Heart right ventricle (tissue), 16 donors: ENCODE data around the gene NAA35. TPM values are rescaled to one million over a fixed set of nuclear protein-coding genes. Genes with fewer than 3 reads are reported as not detected.
"Not testable (repeated sequence)": the region's sequence is repeated elsewhere in the genome, so short reads cannot be mapped to it uniquely, and the experiment has no call there.

Source experiments
- ATAC-seq, 8 donors: fragments of 200-7000 bp; cut with Tn5 transposase; one replicate each; pipeline ENCODE4 v1.9.1; 2020; ENCODE audit warnings: mild to moderate bottlenecking in 8 of 8, moderate library complexity in 8 of 8, moderate number of reproducible peaks in 1 of 8
- DNase-seq, 2 donors: peaks; one replicate each; pipeline ENCODE4 v3.0.0-alpha.2; 2020
- H3K27ac ChIP-seq, 10 donors: fragments of 200-600 bp; sonication (generic) in 2 of 10; one replicate each; pipeline versions ENCODE4 v1.5.0 to v1.8.0; 2020 to 2022; ENCODE audit warnings: mild to moderate bottlenecking in 3 of 10
- H3K27me3 ChIP-seq, 7 donors: fragments of 200-600 bp; one replicate each; pipeline ENCODE4 v1.8.0; 2021 to 2022; ENCODE audit warnings: mild to moderate bottlenecking in 2 of 7
- H3K36me3 ChIP-seq, 9 donors: fragments of 200-600 bp; sonication (generic) in 1 of 9; one replicate each; pipeline versions ENCODE4 v1.5.0 to v1.8.0; 2020 to 2022; ENCODE audit warnings: mild to moderate bottlenecking in 2 of 9
- H3K4me1 ChIP-seq, 9 donors: fragments of 200-600 bp; sonication (generic) in 1 of 9; one replicate each; pipeline versions ENCODE4 v1.5.0 to v1.8.0; 2020 to 2022; ENCODE audit warnings: mild to moderate bottlenecking in 4 of 9
- H3K4me3 ChIP-seq, 10 donors: fragments of 200-600 bp; sonication (generic) in 2 of 10; one replicate each; pipeline versions ENCODE4 v1.5.0 to v1.8.0; 2020 to 2022; ENCODE audit warnings: mild to moderate bottlenecking in 7 of 10, moderate library complexity in 2 of 10
- H3K9me3 ChIP-seq, 11 donors: fragments of 200-600 bp in 10 of 11; sonication (generic) in 2 of 11; one replicate each; pipeline versions ENCODE4 v1.5.0 to v1.8.0; 2013 to 2022; ENCODE audit warnings: mild to moderate bottlenecking in 2 of 11, control low read depth in 1 of 11, moderate library complexity in 1 of 11
- WGBS, 2 donors: extraction: QIAGEN DNeasy Blood & Tissue Kit; methylation state at CpG; one replicate each; pipeline ENCODE4 v1.1.7; 2013; ENCODE audit warnings: inconsistent platforms in 1 of 2; 5-methylcytosine and 5-hydroxymethylcytosine counted together
- intact Hi-C, 10 donors: fragments of 100-400 bp; cut with DNase I; formaldehyde crosslinking; loops; one replicate each; pipeline versions ENCODE4 v1.11.1 to v1.14.2; 2022
- polyA plus RNA-seq, 2 donors: library from polyadenylated mRNA; stranded (reverse); fragments of 200-250 nt; gene quantifications; one replicate each; pipeline ENCODE4 v1.2.3, GENCODE V29; 2013
- total RNA-seq, 10 donors: library from RNA; stranded (reverse); fragmentation: NEBNext Ultra II Directional in 3 of 10; extraction: Animal tissue kit (Norgen Biotek cat#: 25700) in 3 of 10; gene quantifications; one replicate each; pipeline versions ENCODE4 v1.2.1 to v1.2.4, GENCODE V29; 2021 to 2023
- TF ChIP-seq, protein P1 (sequence below), 9 donors: fragments of 200-600 bp; sonication (generic) in 2 of 9; IDR thresholded peaks; one replicate each; pipeline versions ENCODE4 v1.5.0 to v1.8.0; 2021 to 2022; ENCODE audit warnings: antibody characterized with exemption in 9 of 9, mild to moderate bottlenecking in 5 of 9, moderate library complexity in 1 of 9
- donor health status: Arrhythmogenic right ventricular cardiomyopathy.
- donor health status: ischemic (EF 13 %, LVEDD 7.1; RV severe dilation, severe dysfunction).
- donor health status: healthy with polysubstance abuse.
- donor health status: DM: no; HTN: yes; CAD: no.
- donor health status: DM: no; HTN: no; CAD: no.
- donor health status: ischemic (EF 25% LVEDD 6.9; RV normal size, moderate dysfunction).
- donor health status: ischemic (EF 25% LVEDD 5.7; RV mildly dilated, moderate dysfunction).
- donor health status: healthy.
- donor health status: DM: yes; HTN: yes; CAD: no.
- donor health status: Ischemic cardiomyopathy.
- donor health status: ischemic (EF 35%, LVEDD 5.7; RV mildly dilated, moderate dysfunction).
- donor health status: nonischemic (EF 11% LVEDD 7.7; RV severe dilation, severe dysfunction).
- donor health status: DM: yes; HTN: yes; CAD: no.
- donor health status: PGD.
- donor health status: ischemic (EF 29% LVEDD 5.4; RV normal size, mild dysfunction).
- donor health status: nonischemic (EF 23%, LVEDD 6.1; RV moderate dilation, normal function).

The NAA35 gene
- total and polyA plus RNA-seq, 12 donors = 3.8 to 21.2 (median 17.7) TPM

- 83 to 86% methylated on average over 8 of the region's 8 CpGs for WGBS, 2 donors
Observed at GRCh38 chr9:86046930-86047341, 106.0 kb downstream of the NAA35 start.

DNA sequence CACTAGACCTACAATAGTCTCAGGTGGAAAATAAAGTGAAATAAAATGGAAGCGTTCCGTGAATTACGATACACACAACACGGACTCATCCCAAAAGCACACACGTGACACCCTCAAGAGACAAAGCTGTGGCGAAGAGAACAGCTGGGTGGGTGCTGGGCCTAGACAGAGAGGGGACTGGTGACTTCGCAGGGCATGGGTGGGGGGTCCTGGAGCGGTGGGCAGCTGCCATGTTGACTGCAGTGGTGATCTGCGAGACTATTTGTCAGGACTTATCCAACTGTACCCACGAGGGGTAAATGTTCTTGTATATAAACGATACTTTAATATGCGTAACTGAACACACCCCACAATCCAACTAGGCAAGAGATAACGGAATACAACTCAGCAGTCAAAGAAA, 106.4 kb downstream of the NAA35 start:
- H3K4me1 ChIP-seq = no peaks in the 10 kb centered on the region
- intact Hi-C loops = no loop called here
- TF ChIP-seq, protein P1, sequence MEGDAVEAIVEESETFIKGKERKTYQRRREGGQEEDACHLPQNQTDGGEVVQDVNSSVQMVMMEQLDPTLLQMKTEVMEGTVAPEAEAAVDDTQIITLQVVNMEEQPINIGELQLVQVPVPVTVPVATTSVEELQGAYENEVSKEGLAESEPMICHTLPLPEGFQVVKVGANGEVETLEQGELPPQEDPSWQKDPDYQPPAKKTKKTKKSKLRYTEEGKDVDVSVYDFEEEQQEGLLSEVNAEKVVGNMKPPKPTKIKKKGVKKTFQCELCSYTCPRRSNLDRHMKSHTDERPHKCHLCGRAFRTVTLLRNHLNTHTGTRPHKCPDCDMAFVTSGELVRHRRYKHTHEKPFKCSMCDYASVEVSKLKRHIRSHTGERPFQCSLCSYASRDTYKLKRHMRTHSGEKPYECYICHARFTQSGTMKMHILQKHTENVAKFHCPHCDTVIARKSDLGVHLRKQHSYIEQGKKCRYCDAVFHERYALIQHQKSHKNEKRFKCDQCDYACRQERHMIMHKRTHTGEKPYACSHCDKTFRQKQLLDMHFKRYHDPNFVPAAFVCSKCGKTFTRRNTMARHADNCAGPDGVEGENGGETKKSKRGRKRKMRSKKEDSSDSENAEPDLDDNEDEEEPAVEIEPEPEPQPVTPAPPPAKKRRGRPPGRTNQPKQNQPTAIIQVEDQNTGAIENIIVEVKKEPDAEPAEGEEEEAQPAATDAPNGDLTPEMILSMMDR (IDR thresholded peaks at IDR 0.05) = no peak
- no peaks in the 10 kb centered on the region for H3K9me3 ChIP-seq
- DNase-seq (no peak), ATAC-seq (no peak)
- no peaks in the 10 kb centered on the region for H3K36me3 ChIP-seq
- no peak overlapping the region for H3K4me3 ChIP-seq
- no peak overlapping the region for H3K27ac ChIP-seq
- WGBS, 2 donors = 97% methylated on average over 13 of the region's 13 CpGs
- H3K27me3 ChIP-seq = no peaks in the 10 kb centered on the region

More at GRCh38 chr9:86046930-86047341, 106.0 kb downstream of the NAA35 start:
- DNase-seq = no peak
- Histone ChIP-seq H3K4me3 (no peak overlapping the region), H3K27me3 (no peaks in the 10 kb centered on the region), H3K9me3 (no peaks in the 10 kb centered on the region), H3K4me1 (no peaks in the 10 kb centered on the region), H3K27ac (no peak overlapping the region), H3K36me3 (no peaks in the 10 kb centered on the region)
- TF ChIP-seq, protein P1 (IDR thresholded peaks at IDR 0.05) = no peak
- ATAC-seq = no peak
- intact Hi-C loops = no loop called here

- H3K27me3 ChIP-seq, H3K27ac ChIP-seq, H3K4me1 ChIP-seq, DNase-seq, H3K4me3 ChIP-seq, intact Hi-C loops, H3K9me3 ChIP-seq, H3K36me3 ChIP-seq, ATAC-seq: not testable (repeated sequence)
- 95% methylated on average over 6 of the region's 7 CpGs for WGBS, 2 donors
Observed at GRCh38 chr9:86048018-86048742, 107.2 kb downstream of the NAA35 start.

- intact Hi-C loops = no loop called here
- peak in 2 of 8 donors; percentile 11 to 24 for ATAC-seq
- H3K36me3 ChIP-seq = no peaks in the 10 kb centered on the region
- no peak overlapping the region for H3K27ac ChIP-seq
- H3K4me1 ChIP-seq = no peaks in the 10 kb centered on the region
- H3K27me3 ChIP-seq = no peaks in the 10 kb centered on the region
- no peak overlapping the region for H3K4me3 ChIP-seq
- DNase-seq = no peak
- TF ChIP-seq, protein P1 (IDR thresholded peaks at IDR 0.05) = no peak
- H3K9me3 ChIP-seq = no peaks in the 10 kb centered on the region
- WGBS, 2 donors = 88 to 90% methylated on average over 21 of the region's 21 CpGs
Observed at GRCh38 chr9:86052556-86053468, 111.9 kb downstream of the NAA35 start.
